Astrocyte of the hippocampus (primary cell): ENCODE measurements around the gene CCDC27.
A peak's percentile ranks its signal among the peaks of the same experiment; 100 is the strongest.

Source experiments
- DNase-seq: peaks from one replicate; pipeline ENCODE4 v3.0.0; 2011; ENCODE audit warnings: low read depth, low spot score

Gene CCDC27

GRCh38 chr1:3753656-3754454 lies 1.6 kb downstream of the CCDC27 start:
- no peak for DNase-seq

- no peak for DNase-seq
Observed at GRCh38 chr1:3756394-3756793, 4.1 kb downstream of the CCDC27 start.

- DNase-seq: no peak
Observed at GRCh38 chr1:3759164-3759563, 6.9 kb downstream of the CCDC27 start.

- DNase-seq: no peak
Observed at GRCh38 chr1:3759796-3760195, 7.5 kb downstream of the CCDC27 start.

GRCh38 chr1:3761296-3762010 lies 9.2 kb downstream of the CCDC27 start:
- no peak for DNase-seq

- DNase-seq: no peak
Observed at GRCh38 chr1:3762151-3762872, 10.1 kb downstream of the CCDC27 start.

GRCh38 chr1:3762873-3763228 lies 10.6 kb downstream of the CCDC27 start:
- no peak for DNase-seq

- DNase-seq: no peak
Observed at GRCh38 chr1:3763351-3764125, 11.3 kb downstream of the CCDC27 start.

GRCh38 chr1:3767328-3767925 lies 15.2 kb downstream of the CCDC27 start:
- no peak for DNase-seq

- no peak for DNase-seq
Observed at GRCh38 chr1:3768811-3769390, 16.7 kb downstream of the CCDC27 start.

GRCh38 chr1:3770047-3770765 lies 18.0 kb downstream of the CCDC27 start:
- DNase-seq: no peak

GRCh38 chr1:3771108-3772026 lies 19.1 kb downstream of the CCDC27 start:
- no peak for DNase-seq

GRCh38 chr1:3772027-3772714 lies 19.9 kb downstream of the CCDC27 start:
- peak; percentile 91 for DNase-seq

- DNase-seq: peak; percentile 21
Observed at GRCh38 chr1:3772715-3773571, 20.7 kb downstream of the CCDC27 start, which contains the start of gene SMIM1. SMIM1 (plus strand) TSS chr1:3772749; CDS start chr1:3775374, 2,625 bp downstream.

GRCh38 chr1:3773572-3774275 lies 21.5 kb downstream of the CCDC27 start:
- no peak for DNase-seq

- no peak for DNase-seq
Observed at GRCh38 chr1:3774276-3774945, 22.2 kb downstream of the CCDC27 start.
